ENCODE measurements around the gene FEN1. TPM values are rescaled to one million over a fixed set of nuclear protein-coding genes. Genes with fewer than 3 reads are reported as not detected.

The FEN1 gene
- total and polyA plus RNA-seq, 12 donors, result 3.9 to 32.0 (median 10.0) TPM

DNA sequence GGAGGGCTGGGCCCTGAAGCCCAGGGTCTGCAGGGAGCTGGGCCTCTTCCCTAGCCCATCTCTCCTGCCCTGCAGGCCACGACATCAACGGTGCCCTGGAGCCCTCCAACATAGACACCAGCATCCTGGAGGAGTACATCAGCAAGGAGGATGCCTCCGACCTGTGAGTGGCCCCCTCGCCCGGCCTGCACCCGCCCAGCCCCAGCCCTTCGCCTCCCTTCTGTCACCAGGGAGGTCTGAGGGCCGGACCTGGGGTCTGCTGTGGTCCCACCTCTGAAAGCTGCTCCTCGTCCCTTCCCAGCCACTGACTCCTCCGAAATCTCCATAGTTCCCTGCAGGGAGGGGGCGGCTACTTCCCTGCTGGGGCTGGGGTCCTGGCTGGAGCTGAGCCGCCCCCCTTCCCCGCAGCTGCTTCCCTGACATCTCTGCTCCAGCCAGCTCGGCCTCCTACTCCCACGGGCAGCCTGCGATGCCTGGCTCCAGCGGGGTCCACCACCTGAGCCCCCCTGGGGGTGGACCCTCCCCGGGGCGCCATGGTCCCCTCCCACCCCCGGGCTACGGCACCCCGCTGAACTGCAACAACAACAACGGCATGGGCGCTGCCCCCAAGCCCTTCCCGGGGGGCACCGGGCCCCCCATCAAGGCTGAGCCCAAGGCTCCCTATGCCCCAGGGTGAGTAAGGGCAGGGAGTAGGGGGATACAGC is 27.0 kb upstream of the FEN1 start:
- H3K4me1 ChIP-seq (replicated peaks in 1 of 2), result no peaks in the 10 kb centered on the region
- no peak overlapping the region for H3K4me3 ChIP-seq
- no peak overlapping the region for H3K27ac ChIP-seq
- H3K27me3 ChIP-seq, result no peaks in the 10 kb centered on the region
- TF ChIP-seq, protein P1, sequence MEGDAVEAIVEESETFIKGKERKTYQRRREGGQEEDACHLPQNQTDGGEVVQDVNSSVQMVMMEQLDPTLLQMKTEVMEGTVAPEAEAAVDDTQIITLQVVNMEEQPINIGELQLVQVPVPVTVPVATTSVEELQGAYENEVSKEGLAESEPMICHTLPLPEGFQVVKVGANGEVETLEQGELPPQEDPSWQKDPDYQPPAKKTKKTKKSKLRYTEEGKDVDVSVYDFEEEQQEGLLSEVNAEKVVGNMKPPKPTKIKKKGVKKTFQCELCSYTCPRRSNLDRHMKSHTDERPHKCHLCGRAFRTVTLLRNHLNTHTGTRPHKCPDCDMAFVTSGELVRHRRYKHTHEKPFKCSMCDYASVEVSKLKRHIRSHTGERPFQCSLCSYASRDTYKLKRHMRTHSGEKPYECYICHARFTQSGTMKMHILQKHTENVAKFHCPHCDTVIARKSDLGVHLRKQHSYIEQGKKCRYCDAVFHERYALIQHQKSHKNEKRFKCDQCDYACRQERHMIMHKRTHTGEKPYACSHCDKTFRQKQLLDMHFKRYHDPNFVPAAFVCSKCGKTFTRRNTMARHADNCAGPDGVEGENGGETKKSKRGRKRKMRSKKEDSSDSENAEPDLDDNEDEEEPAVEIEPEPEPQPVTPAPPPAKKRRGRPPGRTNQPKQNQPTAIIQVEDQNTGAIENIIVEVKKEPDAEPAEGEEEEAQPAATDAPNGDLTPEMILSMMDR (IDR thresholded peaks at IDR 0.05), result no peak
- no peak for TF ChIP-seq POLR2A (IDR thresholded peaks at IDR 0.05)
- WGBS, 4 donors, result 79 to 95% (median 82%) methylated on average over 7 to 26 of the region's 26 CpGs
- no peaks in the 10 kb centered on the region for H3K36me3 ChIP-seq (replicated peaks in 1 of 2)
- H3K9me3 ChIP-seq (replicated peaks in 1 of 3), result no peaks in the 10 kb centered on the region
- no peak for DNase-seq
- intact Hi-C loops (cut with DNase I), result no loop called here

DNA sequence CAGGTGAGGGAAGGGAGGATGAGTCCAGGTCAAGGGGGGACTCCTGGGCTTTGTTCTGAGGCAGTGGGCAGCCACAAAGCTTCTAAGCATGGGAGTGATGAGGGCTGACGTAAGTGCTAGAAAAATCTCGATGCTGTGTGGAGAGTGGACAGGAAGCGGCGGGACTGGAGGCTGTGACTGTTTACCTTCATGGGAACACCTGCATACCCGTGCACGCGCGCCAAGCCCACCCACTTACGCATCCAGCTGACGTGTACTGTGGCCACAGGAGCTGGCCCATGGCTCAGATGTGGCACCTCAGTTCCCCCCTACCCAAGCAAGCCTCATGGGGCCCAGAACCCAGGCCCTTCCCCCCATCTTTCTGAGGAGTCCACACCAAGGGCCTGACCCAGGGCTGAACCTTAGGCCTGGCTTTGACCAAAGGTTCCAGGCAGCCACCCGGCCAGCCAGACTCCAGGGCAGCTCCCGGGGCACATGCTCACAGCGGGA is 26.3 kb upstream of the FEN1 start:
- Histone ChIP-seq H3K36me3 (replicated peaks in 1 of 2) (no peaks in the 10 kb centered on the region), H3K4me3 (no peak overlapping the region), H3K27me3 (no peaks in the 10 kb centered on the region), H3K9me3 (replicated peaks in 1 of 3) (no peaks in the 10 kb centered on the region), H3K4me1 (replicated peaks in 1 of 2) (no peaks in the 10 kb centered on the region), H3K27ac (no peak overlapping the region)
- WGBS, 4 donors, result 77 to 88% (median 84%) methylated on average over 10 to 13 of the region's 13 CpGs
- intact Hi-C loops (cut with DNase I), result no loop called here
- no peak for TF ChIP-seq POLR2A (IDR thresholded peaks at IDR 0.05)
- TF ChIP-seq, protein P1 (IDR thresholded peaks at IDR 0.05), result no peak
- no peak for DNase-seq

DNA sequence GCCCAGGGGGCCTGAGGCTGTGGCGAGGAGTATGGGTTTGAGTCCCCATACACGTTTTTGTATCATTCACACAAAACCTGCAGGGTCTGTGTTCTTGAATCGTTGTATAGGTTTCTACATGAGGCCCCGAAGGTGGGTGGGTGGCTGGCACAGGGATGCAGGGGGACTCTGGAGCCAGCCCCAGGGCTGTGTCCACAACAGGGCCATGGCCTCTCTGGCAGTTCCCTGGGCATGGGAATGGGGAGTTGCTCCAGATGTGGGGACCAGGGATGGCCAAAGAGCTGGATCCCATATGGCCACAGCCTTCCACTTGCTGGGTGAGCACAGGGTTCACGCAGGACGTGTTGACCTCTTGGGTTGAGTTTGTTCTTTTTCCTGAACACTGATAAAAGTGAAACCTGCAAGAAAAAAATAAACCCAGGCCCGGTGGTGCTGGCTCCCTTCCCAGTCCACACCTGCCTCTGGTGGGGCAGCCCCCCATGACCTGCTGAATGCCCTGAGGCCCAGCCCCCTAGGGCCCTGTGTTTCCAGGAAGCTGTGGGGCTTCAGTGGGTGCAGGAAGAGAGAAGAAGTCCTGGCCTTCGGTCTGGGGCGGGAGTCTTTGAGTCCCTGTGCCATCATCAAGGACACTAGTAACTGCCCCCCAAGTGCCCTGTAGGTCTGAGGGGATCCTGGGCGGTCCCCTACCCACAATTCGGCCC is 24.2 kb upstream of the FEN1 start:
- no peaks in the 10 kb centered on the region for H3K9me3 ChIP-seq (replicated peaks in 1 of 3)
- intact Hi-C loops (cut with DNase I), result no loop called here
- WGBS, 4 donors, result 59 to 78% (median 68%) methylated on average over 7 to 11 of the region's 11 CpGs
- H3K27me3 ChIP-seq, result no peaks in the 10 kb centered on the region
- no peak overlapping the region for H3K4me3 ChIP-seq
- H3K4me1 ChIP-seq (replicated peaks in 1 of 2), result no peaks in the 10 kb centered on the region
- no peak overlapping the region for H3K27ac ChIP-seq
- no peak for DNase-seq
- H3K36me3 ChIP-seq (replicated peaks in 1 of 2), result no peaks in the 10 kb centered on the region
- no peak for TF ChIP-seq POLR2A (IDR thresholded peaks at IDR 0.05)
- TF ChIP-seq, protein P1 (IDR thresholded peaks at IDR 0.05), result no peak

DNA sequence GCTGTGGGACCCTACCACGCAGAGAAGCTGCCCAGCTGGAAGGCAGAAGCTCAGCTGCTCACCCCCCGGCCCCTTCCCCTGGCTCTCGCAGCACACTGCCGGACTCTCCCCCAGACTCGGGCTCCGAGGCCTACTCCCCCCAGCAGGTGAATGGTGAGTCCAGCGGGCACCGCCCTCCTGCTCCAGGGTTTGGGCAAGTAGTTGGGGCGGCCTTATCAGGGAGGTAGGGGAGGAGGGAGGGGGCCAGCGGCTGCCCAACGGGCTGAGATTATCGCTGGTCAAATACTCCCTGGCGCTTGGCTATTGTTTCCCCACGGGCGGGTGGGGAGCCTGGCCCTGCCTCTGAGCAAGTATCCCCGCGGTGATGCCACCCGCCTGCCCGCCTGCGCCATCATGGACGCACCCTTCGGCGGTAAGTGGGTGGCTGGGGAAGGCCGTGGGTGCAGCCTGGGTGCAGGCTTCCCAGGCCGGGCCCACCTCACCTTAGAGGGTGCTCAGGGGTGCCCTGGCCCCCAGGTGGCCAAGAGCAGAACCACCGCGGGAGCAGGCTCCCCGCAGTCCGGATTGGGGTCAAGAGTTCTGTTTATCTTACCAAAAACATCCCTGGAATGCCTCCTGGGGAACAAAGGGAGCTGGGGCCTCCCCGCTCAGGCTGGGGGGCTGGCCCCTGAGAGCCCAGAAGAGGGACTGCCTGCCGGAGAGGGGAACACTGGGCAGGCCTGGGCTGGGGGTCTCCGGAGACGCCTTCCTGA is 23.4 kb upstream of the FEN1 start:
- no peaks in the 10 kb centered on the region for H3K4me1 ChIP-seq (replicated peaks in 1 of 2)
- H3K27me3 ChIP-seq, result no peaks in the 10 kb centered on the region
- no peaks in the 10 kb centered on the region for H3K36me3 ChIP-seq (replicated peaks in 1 of 2)
- intact Hi-C loops (cut with DNase I), result no loop called here
- no peak for DNase-seq
- no peaks in the 10 kb centered on the region for H3K9me3 ChIP-seq (replicated peaks in 1 of 3)
- TF ChIP-seq POLR2A (IDR thresholded peaks at IDR 0.05), result no peak
- TF ChIP-seq, protein P1 (IDR thresholded peaks at IDR 0.05), result no peak
- no peak overlapping the region for H3K27ac ChIP-seq
- no peak overlapping the region for H3K4me3 ChIP-seq
- 81 to 87% (median 81%) methylated on average over 10 to 33 of the region's 33 CpGs; no CpG with 5 or more reads in 1 of the 4 donors for WGBS, 4 donors
